ENCODE measurements around the gene OR52E8.

Gene OR52E8

DNA sequence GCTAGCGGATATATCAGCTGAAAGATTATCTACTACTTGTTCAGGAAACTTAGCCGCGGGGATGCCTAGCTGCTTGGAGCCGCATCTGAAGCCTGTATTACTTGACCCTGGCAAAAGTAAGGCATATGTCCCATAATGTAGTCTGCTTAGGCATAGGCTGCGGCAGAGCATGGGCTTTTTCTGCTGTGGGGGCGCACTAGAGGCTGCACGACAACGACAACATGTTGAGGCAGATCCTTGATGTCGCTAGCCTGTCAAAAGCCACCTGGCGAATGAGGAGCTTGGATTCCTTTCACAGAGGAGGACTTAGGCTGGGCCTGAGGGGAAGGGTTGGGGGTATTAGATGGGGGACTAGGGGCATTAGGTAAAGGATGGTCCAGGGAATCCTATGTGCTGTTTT lies 49.9 kb downstream of the OR52E8 start:
- no peak for DNase-seq
